Kidney (tissue), 14 donors: ENCODE data around the gene PGAM5. TPM values are rescaled to one million over a fixed set of nuclear protein-coding genes. Genes with fewer than 3 reads are reported as not detected.

Experiments
- DNase-seq, 5 donors: peaks; one replicate each; pipeline ENCODE4 v3.0.0-alpha.2; 2013 to 2020
- FAIRE-seq: peaks from 2 replicates; lab custom pipeline; 2012; peaks lifted over from hg19 to GRCh38; lab: Jason Lieb, UNC
- H3K27ac ChIP-seq, 2 donors: one replicate each; pipeline ENCODE4 v1.7.0; 2013; ENCODE audit warnings: low read depth in 2 of 2, low read length in 2 of 2, inconsistent platforms in 1 of 2
- H3K27me3 ChIP-seq: one replicate; pipeline ENCODE4 v1.7.1; 2013; ENCODE audit warnings: low read length, inconsistent platforms; ENCODE audit not compliant: control insufficient read depth, insufficient read depth
- H3K36me3 ChIP-seq, 3 donors: one replicate each; pipeline versions ENCODE4 v1.7.0 to v1.7.1; 2013; ENCODE audit warnings: low read length in 3 of 3, control low read depth in 1 of 3, inconsistent platforms in 1 of 3; ENCODE audit not compliant: insufficient read depth in 3 of 3, control insufficient read depth in 2 of 3
- H3K4me1 ChIP-seq, 3 donors: one replicate each; pipeline versions ENCODE4 v1.7.0 to v1.7.1; 2013; ENCODE audit warnings: low read length in 3 of 3, inconsistent platforms in 1 of 3, low read depth in 1 of 3; ENCODE audit not compliant: control insufficient read depth in 2 of 3, insufficient read depth in 2 of 3
- H3K4me3 ChIP-seq, 3 donors: one replicate each; pipeline versions ENCODE4 v1.7.0 to v1.8.1; 2013; ENCODE audit warnings: low read length in 3 of 3, control low read depth in 1 of 3, inconsistent platforms in 1 of 3
- H3K9ac ChIP-seq, 3 donors: one replicate each; pipeline versions ENCODE4 v1.7.0 to v1.7.1; 2013; ENCODE audit warnings: low read length in 3 of 3, control low read depth in 1 of 3, inconsistent platforms in 1 of 3
- H3K9me3 ChIP-seq, 3 donors: one replicate each; pipeline versions ENCODE4 v1.7.0 to v1.7.1; 2013; ENCODE audit warnings: low read length in 3 of 3, control low read depth in 1 of 3, inconsistent platforms in 1 of 3; ENCODE audit not compliant: control insufficient read depth in 2 of 3, insufficient read depth in 1 of 3
- intact Hi-C: fragments of 100-400 bp; cut with DNase I; formaldehyde crosslinking; loops from one replicate; pipeline ENCODE4 v1.11.1; 2022
- polyA plus RNA-seq: library from polyadenylated mRNA; stranded (reverse); fragments of 350-450 nt; fragmentation: Illumina TruSeq; extraction: RNeasy Lipid Tissue Mini Kit (QIAGEN cat#74804); gene quantifications from one replicate; pipeline ENCODE4 v1.2.3, GENCODE V29; 2014; ENCODE audit warnings: low read depth, low replicate concordance; ENCODE audit not compliant: insufficient read depth
- total RNA-seq: library from RNA; stranded (reverse); fragmentation: NEBNext Ultra II Directional; extraction: Animal tissue kit (Norgen Biotek cat#: 25700); gene quantifications from one replicate; pipeline ENCODE4 v1.2.1, GENCODE V29; 2021
- TF ChIP-seq, protein P1 (sequence below): IDR thresholded peaks from 3 replicates; pipeline ENCODE4 v1.5.1; 2012; ENCODE audit warnings: mild to moderate bottlenecking, moderate library complexity, borderline replicate concordance; ENCODE audit not compliant: insufficient read depth; ENCODE audit errors: extremely low read depth
- donor health status: control.
- donor health status: control.
- donor health status: control.
- donor health status: control.
- donor health status: control.
- donor health status: DM: yes; HTN: yes; CAD: no.
- donor health status: Normal renal cell carcinoma (clear cell type).

The PGAM5 gene
- total and polyA plus RNA-seq, 2 donors from 2014 or later = 19.4 to 33.5 TPM

DNA sequence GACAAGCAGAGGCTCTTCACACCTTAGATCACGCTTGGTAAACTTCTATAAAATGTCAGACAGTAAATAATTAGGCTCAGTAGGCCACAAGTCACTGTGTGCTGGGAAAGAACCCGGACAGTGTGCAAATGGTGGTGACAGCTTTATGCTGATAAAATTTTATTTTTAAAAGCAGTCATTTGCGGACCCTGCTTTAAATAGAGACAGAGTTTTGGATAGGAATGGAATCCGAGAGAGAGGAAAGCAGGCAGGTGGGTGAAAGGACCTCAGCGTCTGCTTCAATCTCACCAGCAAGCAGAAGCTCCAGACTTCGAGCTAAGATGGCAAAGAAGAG is 29.6 kb downstream of the PGAM5 start:
- Histone ChIP-seq H3K9ac (no peak overlapping the region), H3K4me3 (no peak overlapping the region), H3K4me1 (no peaks in the 10 kb centered on the region), H3K27me3 (no peaks in the 10 kb centered on the region), H3K27ac (no peak overlapping the region), H3K9me3 (no peaks in the 10 kb centered on the region), H3K36me3 (peaks cover 10 to 77% (median 38%) of the 10 kb centered on the region in 3 donors)
- intact Hi-C loops = no loop called here
- DNase-seq (no peak), FAIRE-seq (no peak)
- TF ChIP-seq, protein P1, sequence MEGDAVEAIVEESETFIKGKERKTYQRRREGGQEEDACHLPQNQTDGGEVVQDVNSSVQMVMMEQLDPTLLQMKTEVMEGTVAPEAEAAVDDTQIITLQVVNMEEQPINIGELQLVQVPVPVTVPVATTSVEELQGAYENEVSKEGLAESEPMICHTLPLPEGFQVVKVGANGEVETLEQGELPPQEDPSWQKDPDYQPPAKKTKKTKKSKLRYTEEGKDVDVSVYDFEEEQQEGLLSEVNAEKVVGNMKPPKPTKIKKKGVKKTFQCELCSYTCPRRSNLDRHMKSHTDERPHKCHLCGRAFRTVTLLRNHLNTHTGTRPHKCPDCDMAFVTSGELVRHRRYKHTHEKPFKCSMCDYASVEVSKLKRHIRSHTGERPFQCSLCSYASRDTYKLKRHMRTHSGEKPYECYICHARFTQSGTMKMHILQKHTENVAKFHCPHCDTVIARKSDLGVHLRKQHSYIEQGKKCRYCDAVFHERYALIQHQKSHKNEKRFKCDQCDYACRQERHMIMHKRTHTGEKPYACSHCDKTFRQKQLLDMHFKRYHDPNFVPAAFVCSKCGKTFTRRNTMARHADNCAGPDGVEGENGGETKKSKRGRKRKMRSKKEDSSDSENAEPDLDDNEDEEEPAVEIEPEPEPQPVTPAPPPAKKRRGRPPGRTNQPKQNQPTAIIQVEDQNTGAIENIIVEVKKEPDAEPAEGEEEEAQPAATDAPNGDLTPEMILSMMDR = no peak

- H3K36me3 ChIP-seq = peaks cover 13 to 77% (median 40%) of the 10 kb centered on the region in 3 donors
- FAIRE-seq = no peak
These were observed 30.0 kb downstream of the PGAM5 start for GRCh38 chr12:132740652-132741051.

DNA sequence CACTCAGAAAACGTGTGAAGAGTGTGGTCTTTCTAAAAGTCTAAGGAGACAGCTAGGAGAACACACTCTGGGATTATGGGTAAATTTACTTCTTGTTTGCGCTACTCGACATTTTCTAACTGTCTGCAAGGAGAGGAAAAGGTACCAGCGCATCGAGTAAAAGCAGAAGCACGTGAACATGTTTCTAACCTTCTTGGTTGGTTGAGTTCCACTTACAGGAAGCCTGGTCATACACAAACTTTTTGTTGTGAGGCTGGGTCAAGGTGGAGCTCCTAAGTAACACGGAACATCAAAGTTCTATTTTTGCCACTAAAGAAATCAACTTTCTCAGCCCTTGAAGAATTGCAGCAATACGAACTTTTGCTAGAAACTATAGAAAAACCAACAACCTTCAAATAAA is 31.0 kb downstream of the PGAM5 start:
- Histone ChIP-seq H3K9me3 (no peaks in the 10 kb centered on the region), H3K4me3 (no peak overlapping the region), H3K36me3 (peaks cover 15 to 77% (median 38%) of the 10 kb centered on the region in 3 donors), H3K4me1 (no peaks in the 10 kb centered on the region), H3K27me3 (no peaks in the 10 kb centered on the region), H3K9ac (no peak overlapping the region), H3K27ac (no peak overlapping the region)
- TF ChIP-seq, protein P1 = no peak
- intact Hi-C loops = no loop called here
- FAIRE-seq (no peak), DNase-seq (no peak)

More at GRCh38 chr12:132740652-132741051, 30.0 kb downstream of the PGAM5 start:
- peak in 1 of 5 donors; percentile 64 for DNase-seq
- H3K27me3 ChIP-seq = no peaks in the 10 kb centered on the region
- TF ChIP-seq, protein P1 = no peak
- intact Hi-C loops = no loop called here
- H3K4me3 ChIP-seq = no peak overlapping the region
- no peaks in the 10 kb centered on the region for H3K4me1 ChIP-seq
- H3K27ac ChIP-seq = no peak overlapping the region
- no peaks in the 10 kb centered on the region for H3K9me3 ChIP-seq
- H3K9ac ChIP-seq = no peak overlapping the region

DNA sequence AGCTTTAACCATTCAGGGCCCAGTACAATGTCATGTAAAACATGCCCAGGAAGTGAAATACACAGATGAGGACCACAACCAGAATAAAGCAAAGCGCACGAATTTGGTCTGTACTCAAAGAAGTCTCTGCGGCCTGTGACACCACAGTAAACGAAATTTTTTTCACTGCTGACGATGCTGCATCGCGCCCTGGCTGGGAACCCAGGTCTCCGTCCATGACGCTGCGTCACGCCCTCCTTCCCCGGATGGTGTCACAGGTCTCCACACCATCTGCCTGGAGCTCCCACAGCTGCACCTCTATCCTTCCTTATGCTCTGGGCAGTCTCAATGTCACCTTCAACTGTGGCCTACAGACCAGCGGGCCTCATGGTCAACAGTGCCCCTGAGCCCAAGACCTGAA is 33.2 kb downstream of the PGAM5 start:
- peaks cover 22 to 83% (median 51%) of the 10 kb centered on the region in 3 donors for H3K36me3 ChIP-seq
- TF ChIP-seq, protein P1 = no peak
- no peak overlapping the region for H3K4me3 ChIP-seq
- no peaks in the 10 kb centered on the region for H3K27me3 ChIP-seq
- intact Hi-C loops = no loop called here
- FAIRE-seq (no peak), DNase-seq (peak in 1 of 5 donors; percentile 46)
- no peak overlapping the region for H3K27ac ChIP-seq
- no peaks in the 10 kb centered on the region for H3K4me1 ChIP-seq
- no peaks in the 10 kb centered on the region for H3K9me3 ChIP-seq
- H3K9ac ChIP-seq = no peak overlapping the region
